Stimulated activated CD8-positive, alpha-beta memory T cell treated with anti-CD3 and anti-CD28 coated beads, Interleukin-4, amount 100 ng/mL, for 24 hours (primary cell): ENCODE data around the gene HDAC4.
"Not testable (repeated sequence)": the region's sequence is repeated elsewhere in the genome, so short reads cannot be mapped to it uniquely, and the experiment has no call there.

ENCODE experiments used
- DNase-seq: peaks from one replicate; pipeline ENCODE4 v3.0.0-alpha.2; 2020; ENCODE audit warnings: low read depth

Gene HDAC4

GRCh38 chr2:239400596-239401066 is at the start of gene HDAC4:
Gene HDAC4 (minus strand): TSS chr2:239401020. CDS start chr2:239352699, 48,321 bp downstream.
- no peak for DNase-seq

GRCh38 chr2:239449468-239449867 is 48.6 kb upstream of the HDAC4 start:
- not testable (repeated sequence) for DNase-seq

GRCh38 chr2:239445771-239446524 is 45.1 kb upstream of the HDAC4 start:
- DNase-seq = no peak

- DNase-seq = no peak
Measured at GRCh38 chr2:239444626-239445577, 44.1 kb upstream of the HDAC4 start.

GRCh38 chr2:239443666-239444567 is 43.1 kb upstream of the HDAC4 start:
- no peak for DNase-seq

- DNase-seq = no peak
Measured at GRCh38 chr2:239443102-239443620, 42.3 kb upstream of the HDAC4 start.

- DNase-seq = no peak
Measured at GRCh38 chr2:239442192-239442591, 41.4 kb upstream of the HDAC4 start.

GRCh38 chr2:239441261-239442078 is 40.6 kb upstream of the HDAC4 start:
- DNase-seq = peak; percentile 12

GRCh38 chr2:239440511-239440959 is 39.7 kb upstream of the HDAC4 start:
- no peak for DNase-seq

- no peak for DNase-seq
Measured at GRCh38 chr2:239439754-239440315, 39.0 kb upstream of the HDAC4 start.

GRCh38 chr2:239438995-239439753 is 38.4 kb upstream of the HDAC4 start:
- no peak for DNase-seq

GRCh38 chr2:239438368-239438767 is 37.5 kb upstream of the HDAC4 start:
- no peak for DNase-seq

- no peak for DNase-seq
Measured at GRCh38 chr2:239436669-239437335, 36.0 kb upstream of the HDAC4 start.

GRCh38 chr2:239436076-239436475 is 35.3 kb upstream of the HDAC4 start:
- DNase-seq = no peak

- DNase-seq = no peak
Measured at GRCh38 chr2:239433777-239434403, 33.1 kb upstream of the HDAC4 start.

GRCh38 chr2:239432174-239432573 is 31.4 kb upstream of the HDAC4 start:
- DNase-seq = no peak

GRCh38 chr2:239431536-239431935 is 30.7 kb upstream of the HDAC4 start:
- no peak for DNase-seq
